Epithelial cell of esophagus (primary cell): Measurements from ENCODE around the gene PNPLA7.
"Not testable (repeated sequence)": the region's sequence is repeated elsewhere in the genome, so short reads cannot be mapped to it uniquely, and the experiment has no call there.

ENCODE experiments used
- DNase-seq: peaks from one replicate; pipeline ENCODE4 v3.0.0; 2010; ENCODE audit warnings: low read depth
- H3K4me3 ChIP-seq: 2 replicates; pipeline ENCODE4 v1.5.1; 2011; ENCODE audit warnings: mild to moderate bottlenecking, low read length, control low read depth
- TF ChIP-seq, protein P1 (sequence below): IDR thresholded peaks from 2 replicates; pipeline ENCODE4 v1.5.1; 2011; ENCODE audit warnings: low read depth, mild to moderate bottlenecking, low read length, control low read depth, inconsistent platforms; ENCODE audit not compliant: insufficient read depth; ENCODE audit errors: missing control alignments

Gene PNPLA7

DNA sequence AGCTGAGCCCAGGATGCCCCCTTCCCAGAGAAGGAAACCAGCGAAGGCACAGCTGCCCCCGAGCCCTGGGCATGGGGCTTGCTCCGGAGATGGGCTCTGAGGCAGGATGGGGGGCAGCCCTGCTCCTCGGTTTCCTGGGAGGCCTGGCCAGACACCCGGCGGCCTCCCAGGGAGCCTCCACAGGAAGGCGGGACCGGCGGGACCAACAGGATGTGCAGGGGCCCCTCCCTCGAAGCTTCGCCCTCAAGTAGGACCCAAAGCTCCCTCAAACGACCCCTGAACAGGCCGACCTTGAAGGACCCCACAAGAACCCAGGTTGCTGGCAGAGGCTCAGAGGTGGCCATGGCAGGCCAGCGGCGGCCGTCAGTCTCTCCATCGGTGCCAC lies 138.9 kb downstream of the PNPLA7 start:
- no peak overlapping the region for H3K4me3 ChIP-seq
- TF ChIP-seq, protein P1, sequence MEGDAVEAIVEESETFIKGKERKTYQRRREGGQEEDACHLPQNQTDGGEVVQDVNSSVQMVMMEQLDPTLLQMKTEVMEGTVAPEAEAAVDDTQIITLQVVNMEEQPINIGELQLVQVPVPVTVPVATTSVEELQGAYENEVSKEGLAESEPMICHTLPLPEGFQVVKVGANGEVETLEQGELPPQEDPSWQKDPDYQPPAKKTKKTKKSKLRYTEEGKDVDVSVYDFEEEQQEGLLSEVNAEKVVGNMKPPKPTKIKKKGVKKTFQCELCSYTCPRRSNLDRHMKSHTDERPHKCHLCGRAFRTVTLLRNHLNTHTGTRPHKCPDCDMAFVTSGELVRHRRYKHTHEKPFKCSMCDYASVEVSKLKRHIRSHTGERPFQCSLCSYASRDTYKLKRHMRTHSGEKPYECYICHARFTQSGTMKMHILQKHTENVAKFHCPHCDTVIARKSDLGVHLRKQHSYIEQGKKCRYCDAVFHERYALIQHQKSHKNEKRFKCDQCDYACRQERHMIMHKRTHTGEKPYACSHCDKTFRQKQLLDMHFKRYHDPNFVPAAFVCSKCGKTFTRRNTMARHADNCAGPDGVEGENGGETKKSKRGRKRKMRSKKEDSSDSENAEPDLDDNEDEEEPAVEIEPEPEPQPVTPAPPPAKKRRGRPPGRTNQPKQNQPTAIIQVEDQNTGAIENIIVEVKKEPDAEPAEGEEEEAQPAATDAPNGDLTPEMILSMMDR: no peak
- DNase-seq: no peak

DNA sequence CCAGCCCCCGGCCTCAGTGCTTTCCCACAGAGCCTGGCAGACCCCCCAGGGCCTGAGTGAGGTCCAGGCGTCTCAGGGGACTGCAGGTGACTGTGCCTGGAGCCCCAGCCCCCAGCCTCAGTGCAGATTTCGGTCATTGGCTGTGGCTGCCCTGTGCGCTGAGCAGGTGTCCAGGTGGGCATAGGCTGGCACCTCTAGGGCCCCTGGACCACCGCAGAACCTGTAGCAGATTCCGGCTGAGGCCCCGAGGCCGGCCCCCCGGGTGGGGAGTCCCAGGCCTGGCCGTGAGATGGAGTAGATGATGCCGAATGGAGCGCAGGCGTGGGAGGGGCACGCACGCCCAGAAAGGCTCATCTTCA lies 139.3 kb downstream of the PNPLA7 start:
- no peak overlapping the region for H3K4me3 ChIP-seq
- TF ChIP-seq, protein P1: no peak
- no peak for DNase-seq

DNA sequence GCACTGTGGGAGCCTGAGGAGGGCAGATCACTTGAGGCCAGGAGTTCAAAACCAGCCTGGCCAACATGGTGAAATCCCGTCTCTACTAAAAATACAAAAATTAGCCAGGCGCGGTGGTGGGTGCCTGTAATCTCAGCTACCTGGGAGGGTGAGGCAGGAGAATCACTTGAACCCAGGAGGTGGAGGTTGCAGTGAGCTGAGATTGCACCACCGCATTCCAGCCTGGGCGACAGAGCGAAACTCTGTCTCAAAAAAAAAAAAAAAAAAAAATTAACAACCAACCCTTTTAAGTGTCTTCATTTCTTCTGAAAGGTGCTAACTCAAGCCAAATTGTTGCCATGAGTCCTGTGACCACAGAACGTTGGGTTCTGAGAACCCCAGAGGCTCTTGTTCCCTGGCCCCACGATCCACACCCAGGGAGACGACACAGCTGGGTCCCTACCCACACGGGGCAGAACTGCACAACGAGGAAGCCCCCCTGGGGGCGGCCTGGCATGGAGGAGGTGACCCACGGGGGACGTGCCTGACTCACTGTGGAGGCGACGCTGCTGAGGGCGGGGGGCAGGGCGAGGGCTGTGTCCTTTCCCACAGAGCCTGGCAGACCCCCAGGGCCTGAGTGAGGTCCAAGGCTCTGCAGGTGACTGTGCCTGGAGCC lies 139.8 kb downstream of the PNPLA7 start:
- not testable (repeated sequence) for DNase-seq, H3K4me3 ChIP-seq
